ENCODE data around the gene LBH. TPM values are rescaled to one million over a fixed set of nuclear protein-coding genes. Genes with fewer than 3 reads are reported as not detected.

LBH gene
- polyA plus RNA-seq, 1 of the 3 experiments (the other 2 are of a cell fraction) = 22.8 TPM

DNA sequence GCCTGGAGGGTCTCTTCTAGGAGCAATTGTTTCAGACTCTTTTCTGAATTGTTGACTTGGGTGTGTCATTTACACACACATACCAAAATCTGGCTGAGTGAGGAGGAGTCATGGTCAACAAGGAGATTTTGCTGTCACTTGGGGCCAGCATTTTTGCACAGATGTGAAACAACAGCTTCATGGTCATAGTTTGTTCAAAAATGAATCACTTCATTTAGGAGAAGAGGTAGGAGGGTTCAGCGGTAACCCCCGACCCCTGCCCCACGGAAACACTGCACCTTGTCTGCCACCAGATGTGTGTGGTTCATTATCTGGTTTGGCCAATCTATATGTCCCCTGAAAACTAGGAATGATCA lies 42.2 kb downstream of the LBH start:
- Histone ChIP-seq H3K9ac (no peak overlapping the region), H4K20me1 (ENCODE audit: insufficient read depth) (no peaks in the 10 kb centered on the region), H3F3A (replicated peaks; ENCODE audit: insufficient read depth) (peaks cover 4% of the 10 kb centered on the region), H3K27me3 (ENCODE audit: insufficient read depth) (no peaks in the 10 kb centered on the region), H3K4me1 (ENCODE audit: control insufficient read depth in 1 of 2, insufficient read depth in 2 of 2, low read depth in 1 of 2, low read length in 1 of 2) (peaks cover 0 to 19% of the 10 kb centered on the region in 2 experiments; a peak in 2 of 4 replicates), H3K4me2 (peak overlapping the region; percentile 26; the same call in 1 of the 2 replicates), H3K9me3 (no peaks in the 10 kb centered on the region), H2AFZ (ENCODE audit: low read depth) (no peak overlapping the region), H3K4me3 (ENCODE audit: low read depth in 2 of 2, low read length in 1 of 2) (no peak overlapping the region), H3K9me2 (no peaks in the 10 kb centered on the region), H3K27ac (ENCODE audit: low read depth in 2 of 2, low read length in 1 of 2) (no peak overlapping the region), H3K79me2 (ENCODE audit: insufficient read depth) (no peaks in the 10 kb centered on the region), H3K36me3 (replicated peaks in 1 of 2; ENCODE audit: control insufficient read depth in 1 of 2, insufficient read depth in 2 of 2, low read length in 1 of 2) (no peaks in the 10 kb centered on the region)
- 90% methylated on average over 3 of the region's 3 CpGs for WGBS (ENCODE audit: low lambda C conversion rate)
- TF ChIP-seq EP300 (IDR thresholded peaks at IDR 0.05; ENCODE audit: borderline replicate concordance in 1 of 2, low read depth in 1 of 2, low read length in 1 of 2) (no peak), TCF12 (IDR thresholded peaks at IDR 0.05) (no peak)
- ChIA-PET POLR2A (no interaction called here), CTCF (interaction anchor here (0.7 to 1.0 kb wide), 4 partner anchors 17 to 233 kb away, joined by 3 read pairs; partner anchors contain the start of gene LBH)
- DNase-seq = no peak

DNA sequence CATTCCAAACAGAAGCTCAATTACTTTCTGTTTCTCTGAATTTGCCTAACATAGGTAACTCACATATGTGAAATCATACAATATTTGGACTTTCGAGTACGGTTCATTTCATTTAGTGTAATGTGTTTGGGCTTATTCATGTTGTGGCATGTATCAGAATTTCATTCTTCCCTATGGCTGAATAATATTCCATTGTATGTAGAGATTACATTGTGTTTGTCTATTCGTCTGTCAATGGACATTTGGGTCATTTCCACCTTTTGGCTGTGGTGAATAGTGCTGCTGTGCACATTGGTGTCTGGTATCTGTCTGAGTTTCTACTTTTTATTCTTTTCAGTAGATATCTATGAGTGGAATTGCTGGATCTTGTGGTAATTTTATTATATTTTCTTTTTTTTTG lies 43.9 kb downstream of the LBH start:
- 79% methylated on average over 3 of the region's 3 CpGs for WGBS (ENCODE audit: low lambda C conversion rate)
- DNase-seq = no peak
- Histone ChIP-seq H3K4me3 (ENCODE audit: low read depth in 2 of 2, low read length in 1 of 2) (no peak overlapping the region), H3K9ac (no peak overlapping the region), H3K79me2 (ENCODE audit: insufficient read depth) (no peaks in the 10 kb centered on the region), H3K4me2 (peak overlapping the region; percentile 18; the same call in 1 of the 2 replicates), H4K20me1 (ENCODE audit: insufficient read depth) (no peaks in the 10 kb centered on the region), H3K9me2 (no peaks in the 10 kb centered on the region), H3K27ac (ENCODE audit: low read depth in 2 of 2, low read length in 1 of 2) (peak overlapping the region in 1 of 2 experiments; percentile 68; a peak in 2 of 4 replicates), H3K9me3 (no peaks in the 10 kb centered on the region), H3K27me3 (ENCODE audit: insufficient read depth) (no peaks in the 10 kb centered on the region), H3F3A (replicated peaks; ENCODE audit: insufficient read depth) (peaks cover 4% of the 10 kb centered on the region), H3K36me3 (replicated peaks in 1 of 2; ENCODE audit: control insufficient read depth in 1 of 2, insufficient read depth in 2 of 2, low read length in 1 of 2) (no peaks in the 10 kb centered on the region), H3K4me1 (ENCODE audit: control insufficient read depth in 1 of 2, insufficient read depth in 2 of 2, low read depth in 1 of 2, low read length in 1 of 2) (peaks cover 0 to 19% of the 10 kb centered on the region in 2 experiments; a peak in 2 of 4 replicates), H2AFZ (ENCODE audit: low read depth) (no peak overlapping the region)
- TF ChIP-seq GABPA (IDR thresholded peaks at IDR 0.05; ENCODE audit: low read depth) = no peak
- no peak for TF ChIP-seq EZH2phosphoT487 (IDR thresholded peaks at IDR 0.05; ENCODE audit: borderline replicate concordance, low read depth)
- TF ChIP-seq SMC3 (IDR thresholded peaks at IDR 0.05; ENCODE audit: low read depth, low read length) = no peak
- TF ChIP-seq, protein P1, sequence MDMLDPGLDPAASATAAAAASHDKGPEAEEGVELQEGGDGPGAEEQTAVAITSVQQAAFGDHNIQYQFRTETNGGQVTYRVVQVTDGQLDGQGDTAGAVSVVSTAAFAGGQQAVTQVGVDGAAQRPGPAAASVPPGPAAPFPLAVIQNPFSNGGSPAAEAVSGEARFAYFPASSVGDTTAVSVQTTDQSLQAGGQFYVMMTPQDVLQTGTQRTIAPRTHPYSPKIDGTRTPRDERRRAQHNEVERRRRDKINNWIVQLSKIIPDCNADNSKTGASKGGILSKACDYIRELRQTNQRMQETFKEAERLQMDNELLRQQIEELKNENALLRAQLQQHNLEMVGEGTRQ (IDR thresholded peaks at IDR 0.05; ENCODE audit: borderline replicate concordance, low read depth, low read length) = no peak
- TF ChIP-seq CHD2 (IDR thresholded peaks at IDR 0.05; ENCODE audit: low read length, partially characterized antibody) = no peak
- TF ChIP-seq RCOR1 (IDR thresholded peaks at IDR 0.05; ENCODE audit: low read length) = no peak
- no peak for TF ChIP-seq SIN3A (IDR thresholded peaks at IDR 0.05; ENCODE audit: borderline replicate concordance, low read depth, low read length)
- TF ChIP-seq, protein P2, sequence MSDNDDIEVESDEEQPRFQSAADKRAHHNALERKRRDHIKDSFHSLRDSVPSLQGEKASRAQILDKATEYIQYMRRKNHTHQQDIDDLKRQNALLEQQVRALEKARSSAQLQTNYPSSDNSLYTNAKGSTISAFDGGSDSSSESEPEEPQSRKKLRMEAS (IDR thresholded peaks at IDR 0.05; ENCODE audit: low read depth) = no peak
- TF ChIP-seq NRF1 (IDR thresholded peaks at IDR 0.05; ENCODE audit: low read depth, low read length) = no peak
- no peak for TF ChIP-seq ELF1 (IDR thresholded peaks at IDR 0.05)
- TF ChIP-seq, protein P3, sequence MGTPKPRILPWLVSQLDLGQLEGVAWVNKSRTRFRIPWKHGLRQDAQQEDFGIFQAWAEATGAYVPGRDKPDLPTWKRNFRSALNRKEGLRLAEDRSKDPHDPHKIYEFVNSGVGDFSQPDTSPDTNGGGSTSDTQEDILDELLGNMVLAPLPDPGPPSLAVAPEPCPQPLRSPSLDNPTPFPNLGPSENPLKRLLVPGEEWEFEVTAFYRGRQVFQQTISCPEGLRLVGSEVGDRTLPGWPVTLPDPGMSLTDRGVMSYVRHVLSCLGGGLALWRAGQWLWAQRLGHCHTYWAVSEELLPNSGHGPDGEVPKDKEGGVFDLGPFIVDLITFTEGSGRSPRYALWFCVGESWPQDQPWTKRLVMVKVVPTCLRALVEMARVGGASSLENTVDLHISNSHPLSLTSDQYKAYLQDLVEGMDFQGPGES (IDR thresholded peaks at IDR 0.05; ENCODE audit: low read depth, low read length) = no peak
- TF ChIP-seq, protein P4, sequence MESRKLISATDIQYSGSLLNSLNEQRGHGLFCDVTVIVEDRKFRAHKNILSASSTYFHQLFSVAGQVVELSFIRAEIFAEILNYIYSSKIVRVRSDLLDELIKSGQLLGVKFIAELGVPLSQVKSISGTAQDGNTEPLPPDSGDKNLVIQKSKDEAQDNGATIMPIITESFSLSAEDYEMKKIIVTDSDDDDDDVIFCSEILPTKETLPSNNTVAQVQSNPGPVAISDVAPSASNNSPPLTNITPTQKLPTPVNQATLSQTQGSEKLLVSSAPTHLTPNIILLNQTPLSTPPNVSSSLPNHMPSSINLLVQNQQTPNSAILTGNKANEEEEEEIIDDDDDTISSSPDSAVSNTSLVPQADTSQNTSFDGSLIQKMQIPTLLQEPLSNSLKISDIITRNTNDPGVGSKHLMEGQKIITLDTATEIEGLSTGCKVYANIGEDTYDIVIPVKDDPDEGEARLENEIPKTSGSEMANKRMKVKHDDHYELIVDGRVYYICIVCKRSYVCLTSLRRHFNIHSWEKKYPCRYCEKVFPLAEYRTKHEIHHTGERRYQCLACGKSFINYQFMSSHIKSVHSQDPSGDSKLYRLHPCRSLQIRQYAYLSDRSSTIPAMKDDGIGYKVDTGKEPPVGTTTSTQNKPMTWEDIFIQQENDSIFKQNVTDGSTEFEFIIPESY (IDR thresholded peaks at IDR 0.05; ENCODE audit: borderline replicate concordance, low read depth) = no peak
- no peak for TF ChIP-seq MXI1 (IDR thresholded peaks at IDR 0.05; ENCODE audit: low read depth, low read length)
- TF ChIP-seq NFIC (IDR thresholded peaks at IDR 0.05; ENCODE audit: borderline replicate concordance) = no peak
- no peak for TF ChIP-seq EP300 (IDR thresholded peaks at IDR 0.05; ENCODE audit: borderline replicate concordance in 1 of 2, low read depth in 1 of 2, low read length in 1 of 2)
- TF ChIP-seq FOXM1 (IDR thresholded peaks at IDR 0.05; ENCODE audit: low read depth) = no peak
- CTCF ChIA-PET = interaction anchor here (1.0 to 1.7 kb wide), 2 partner anchors 36 to 68 kb away, joined by 3 to 7 read pairs; no protein-coding TSS in a partner anchor
- POLR2A ChIA-PET = no interaction called here

All from SK-N-SH (cell line).